ENCODE results near the gene SERF1A.
"Not testable (repeated sequence)": the region's sequence is repeated elsewhere in the genome, so short reads cannot be mapped to it uniquely, and the experiment has no call there.

The SERF1A gene

DNA sequence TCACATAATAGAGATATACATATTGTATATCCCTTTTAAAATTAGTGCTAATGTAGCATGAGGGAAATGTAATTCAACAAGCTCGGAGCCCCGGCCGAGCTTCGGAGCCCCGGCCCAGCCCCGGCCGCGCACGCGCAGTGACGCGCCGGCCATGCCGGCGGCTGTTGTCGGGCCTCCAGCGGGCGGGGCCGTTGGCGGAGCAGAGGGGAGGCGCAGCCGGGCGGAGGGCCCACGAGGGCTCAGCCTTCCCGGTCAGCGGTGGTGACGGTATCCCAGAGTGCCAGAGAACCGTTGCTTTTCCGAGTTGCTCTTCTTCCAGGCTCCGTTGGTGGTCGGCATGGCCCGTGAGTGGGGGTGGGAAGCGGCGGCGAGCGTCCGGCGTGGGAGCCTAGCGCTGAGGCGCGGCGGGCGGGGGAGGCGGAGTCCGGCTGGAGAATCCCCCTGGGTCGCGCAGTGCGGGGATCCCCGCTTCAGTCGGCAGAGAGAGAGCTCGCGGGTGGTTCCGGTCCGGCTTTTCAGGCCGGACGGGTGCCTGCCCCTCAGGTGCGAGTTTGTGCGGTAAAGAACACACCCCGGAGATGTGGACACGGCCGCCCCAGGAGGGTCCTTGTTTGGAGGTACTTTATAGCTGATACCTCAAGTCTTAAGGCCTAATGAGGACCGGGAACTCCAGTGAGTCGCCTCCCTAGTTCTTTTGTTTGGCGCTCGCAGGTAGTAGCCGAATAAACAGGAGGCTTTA is at the start of gene SERF1A:
SERF1A (plus strand) TSS at position 137 of the 739 bp plus-strand sequence; CDS start at position 338, 201 bp downstream.
- DNase-seq, result not testable (repeated sequence)

DNA sequence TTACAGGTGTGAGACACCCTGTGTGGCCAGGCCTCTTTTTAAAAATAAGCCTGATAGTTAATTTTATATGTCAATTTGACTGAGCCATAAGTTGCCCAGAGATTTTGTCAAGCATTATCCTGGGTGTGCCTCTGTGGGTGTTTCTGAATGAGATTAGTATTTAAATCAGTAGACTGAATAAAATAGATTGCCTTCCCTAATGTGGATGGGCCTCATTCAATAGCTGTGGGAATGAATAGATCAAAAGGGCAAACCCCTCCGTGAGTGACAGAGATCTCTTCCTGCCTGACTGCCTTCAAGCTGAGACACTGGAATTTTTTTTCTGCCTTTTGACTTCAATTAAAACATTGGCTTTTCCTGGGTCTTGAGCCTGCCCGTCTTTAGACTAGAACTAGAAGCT is 33.7 kb upstream of the SERF1A start:
- DNase-seq, result not testable (repeated sequence)

DNA sequence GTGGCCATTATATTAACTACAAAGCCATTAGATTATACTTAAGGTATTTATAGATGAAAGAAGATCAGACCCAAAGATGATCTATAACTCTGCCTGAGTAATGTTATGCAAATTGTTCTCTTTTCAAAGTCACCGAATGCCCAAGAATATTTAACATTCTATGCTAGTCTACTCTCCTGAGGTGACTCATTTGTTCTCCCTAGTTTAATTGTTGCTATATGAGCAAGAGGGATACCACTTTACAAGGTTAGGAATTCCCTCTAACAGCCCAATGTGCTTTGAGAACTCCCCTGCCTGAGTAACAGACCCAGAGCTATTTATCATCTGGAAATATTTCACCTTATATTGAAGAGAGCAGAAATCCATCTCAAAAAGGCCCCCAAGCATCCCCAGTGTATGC is 29.8 kb upstream of the SERF1A start:
- DNase-seq, result not testable (repeated sequence)

DNA sequence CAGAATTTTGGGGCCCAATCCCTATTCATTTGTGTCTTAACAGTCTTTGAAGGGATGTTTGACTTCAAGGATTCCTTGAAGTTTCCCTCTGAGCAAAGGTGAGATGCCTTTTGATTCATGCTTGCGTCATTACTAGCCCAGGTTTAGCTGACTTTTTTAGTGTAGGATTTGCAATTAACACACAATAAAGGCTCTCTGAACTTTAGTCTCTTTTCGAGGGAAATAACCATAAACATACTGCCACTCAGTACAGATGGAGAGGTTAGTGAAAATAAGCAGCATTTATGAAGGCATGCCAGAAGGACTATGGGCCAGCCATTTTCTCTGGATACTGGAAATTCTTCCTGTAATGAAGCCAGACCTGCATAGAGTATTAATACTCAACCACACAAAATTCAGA is 4.4 kb upstream of the SERF1A start:
- DNase-seq, result not testable (repeated sequence)

GRCh38 chr5:70901272-70901571 is 753 bp downstream of the SERF1A start:
- DNase-seq, result not testable (repeated sequence)

DNA sequence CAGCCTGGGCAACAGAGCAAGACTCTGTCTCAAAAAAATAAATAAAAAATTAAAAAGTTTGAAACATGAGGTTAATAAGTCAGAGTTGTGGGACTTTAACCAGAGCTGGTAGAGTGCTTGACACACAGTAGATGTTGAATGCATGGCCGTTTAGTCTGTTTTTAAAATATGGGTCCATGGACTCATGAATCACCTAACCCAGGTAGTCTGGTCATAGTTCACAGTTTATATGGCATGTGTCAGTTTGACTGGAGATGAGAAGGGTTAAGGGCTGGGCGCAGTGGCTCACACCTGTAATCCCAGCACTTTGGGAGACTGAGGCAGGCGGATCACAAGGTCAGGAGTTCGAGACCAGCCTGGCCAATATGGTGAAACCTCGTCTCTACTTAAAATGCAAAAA is 6.2 kb downstream of the SERF1A start:
- not testable (repeated sequence) for DNase-seq

DNA sequence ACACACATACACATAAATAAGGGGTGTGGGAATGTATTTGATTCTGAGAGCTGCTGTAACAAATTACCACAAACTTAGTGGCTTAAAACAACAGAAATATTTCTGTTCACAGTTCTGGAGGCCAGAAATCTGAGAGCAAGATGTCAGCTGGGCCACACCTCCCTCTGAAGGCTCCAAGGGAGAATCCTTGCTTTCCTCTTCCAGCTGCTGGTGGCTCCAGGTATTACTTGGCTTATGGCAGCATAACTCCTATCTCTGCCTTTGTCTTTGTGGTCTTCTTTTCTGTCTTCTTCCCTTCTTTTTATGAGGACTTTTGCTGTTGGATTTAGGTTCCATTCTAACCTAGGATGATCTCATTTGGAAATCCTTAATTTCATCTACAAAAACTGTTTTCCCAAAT is 16.4 kb downstream of the SERF1A start:
- DNase-seq, result not testable (repeated sequence)

DNA sequence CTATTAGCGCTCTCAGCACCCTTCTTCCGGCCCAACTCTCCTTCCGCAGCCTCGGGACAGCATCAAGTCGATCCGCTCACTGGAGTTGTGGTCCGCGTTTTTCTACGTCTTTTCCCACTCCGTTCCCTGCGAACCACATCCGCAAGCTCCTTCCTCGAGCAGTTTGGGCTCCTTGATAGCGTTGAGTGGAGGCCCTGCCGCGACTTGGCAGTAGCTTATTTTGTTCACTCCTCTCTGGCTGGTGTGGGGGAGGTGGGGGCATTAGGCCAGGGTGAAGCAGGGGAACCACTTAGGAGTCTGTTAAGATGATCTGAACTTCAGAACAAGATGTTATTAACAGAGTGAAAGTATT is 24.7 kb downstream of the SERF1A start:
- DNase-seq, result not testable (repeated sequence)

- not testable (repeated sequence) for DNase-seq
These were observed 31.4 kb downstream of the SERF1A start for GRCh38 chr5:70931709-70932368.

DNA sequence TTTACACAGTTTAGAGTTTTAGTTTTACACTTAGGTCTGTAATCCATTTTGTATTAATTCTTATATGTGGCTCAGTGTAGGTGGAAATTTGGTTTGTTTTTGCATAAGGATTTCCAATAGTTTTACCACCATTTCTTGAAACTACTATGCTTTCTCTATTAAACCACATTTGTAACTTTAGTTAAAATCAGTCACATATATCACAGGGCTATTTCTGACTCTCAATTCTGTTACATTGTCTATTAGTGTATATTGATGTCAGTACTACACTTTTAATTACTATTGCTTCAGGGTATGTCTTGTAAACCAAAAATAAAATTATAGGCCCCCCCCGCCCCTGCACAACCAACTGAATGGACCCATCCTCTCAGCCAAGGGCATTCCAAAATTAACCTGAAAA is 32.1 kb downstream of the SERF1A start:
- DNase-seq, result not testable (repeated sequence)

- DNase-seq, result not testable (repeated sequence)
These were observed 52.6 kb downstream of the SERF1A start for GRCh38 chr5:70953068-70953467.
